PC-9 (cell line): Measurements from ENCODE around the gene HTR4. TPM values are rescaled to one million over a fixed set of nuclear protein-coding genes. Genes with fewer than 3 reads are reported as not detected.

Experiments used
- BruUV-seq: library from RNA; stranded (reverse); fragments of 400-500 nt; replicated peaks from 2 replicates; lab custom pipeline; 2021; lab: Mats Ljungman, UMichigan
- CTCF ChIA-PET: fragments of 300-600 bp; sonication (Branson Sonifier 250); formaldehyde crosslinking; loops from one replicate; lab custom pipeline; 2022; ENCODE audit warnings: antibody characterized with exemption; lab: Charles Lee
- POLR2A ChIA-PET: fragments of 300-600 bp; sonication (Branson Sonifier 250); formaldehyde crosslinking; loops from one replicate; lab custom pipeline; 2022; ENCODE audit warnings: antibody characterized with exemption; ENCODE audit not compliant: unreplicated experiment; lab: Charles Lee
- DNase-seq, 2 experiments: peaks; one replicate each; pipeline versions ENCODE4 v3.0.0 to v3.0.0-alpha.2; 2015 to 2022; ENCODE audit warnings: mixed read lengths in 1 of 2
- H2AFZ ChIP-seq: fragments of 200-600 bp; sonication (generic); 2 replicates; pipeline ENCODE4 v1.8.1; 2017; ENCODE audit warnings: antibody characterized with exemption
- H3F3A ChIP-seq: fragments of 200-600 bp; sonication (generic); 2 replicates; pipeline ENCODE4 v1.8.1; 2017; ENCODE audit warnings: antibody characterized with exemption, mild to moderate bottlenecking, low read depth; ENCODE audit not compliant: insufficient read depth
- H3K27ac ChIP-seq: fragments of 200-600 bp; sonication (generic); 2 replicates; pipeline ENCODE4 v1.6.1; 2016; ENCODE audit warnings: mixed run types
- H3K27me3 ChIP-seq: fragments of 200-600 bp; sonication (generic); 2 replicates; pipeline ENCODE4 v1.6.1; 2016; ENCODE audit warnings: low read depth, mixed run types; ENCODE audit not compliant: insufficient read depth
- H3K36me3 ChIP-seq: fragments of 200-600 bp; sonication (generic); 2 replicates; pipeline ENCODE4 v1.6.1; 2016; ENCODE audit warnings: low read depth, mixed run types
- H3K4me1 ChIP-seq: fragments of 200-600 bp; sonication (generic); replicated peaks from 2 replicates; pipeline ENCODE4 v1.6.1; 2016; ENCODE audit warnings: mixed run types; ENCODE audit not compliant: insufficient read depth
- H3K4me2 ChIP-seq: fragments of 200-600 bp; sonication (generic); 2 replicates; pipeline ENCODE4 v1.6.1; 2017; ENCODE audit warnings: mixed run types
- H3K4me3 ChIP-seq: fragments of 200-600 bp; sonication (generic); 2 replicates; pipeline ENCODE4 v1.6.1; 2016; ENCODE audit warnings: mixed run types
- H3K79me2 ChIP-seq: fragments of 200-600 bp; sonication (generic); 2 replicates; pipeline ENCODE4 v1.6.1; 2017; ENCODE audit warnings: low read depth, mixed run types
- H3K9me2 ChIP-seq: fragments of 200-600 bp; sonication (generic); 2 replicates; pipeline ENCODE4 v1.8.1; 2017; ENCODE audit warnings: mild to moderate bottlenecking; ENCODE audit not compliant: insufficient read depth
- H3K9me3 ChIP-seq: fragments of 200-600 bp; sonication (generic); 2 replicates; pipeline ENCODE4 v1.8.1; 2016; ENCODE audit warnings: low read depth; ENCODE audit not compliant: insufficient read depth
- H4K20me1 ChIP-seq: fragments of 200-600 bp; sonication (generic); 2 replicates; pipeline ENCODE4 v1.8.1; 2017; ENCODE audit not compliant: insufficient read depth
- EZH2 ChIP-seq: fragments of 200-600 bp; sonication (generic); IDR thresholded peaks from 2 replicates; pipeline ENCODE4 v1.8.0; 2017; ENCODE audit warnings: antibody characterized with exemption, low read depth
- intact Hi-C: fragments of 100-400 bp; cut with micrococcal nuclease; formaldehyde crosslinking; loops from one replicate; pipeline ENCODE4 v1.10.0; 2022; ENCODE audit not compliant: unreplicated experiment
- total RNA-seq: library from RNA; stranded (reverse); gene quantifications from 2 replicates; pipeline ENCODE4 v1.2.3, GENCODE V29; 2021
- TF ChIP-seq, protein P1 (sequence below): fragments of 200-600 bp; sonication (generic); conservative IDR thresholded peaks from 2 replicates; pipeline ENCODE4 v1.6.1; 2017; ENCODE audit warnings: mixed run types, antibody characterized with exemption, mild to moderate bottlenecking, moderate library complexity

HTR4 gene
- total RNA-seq, 1 experiment from 2014 or later, result not detected

DNA sequence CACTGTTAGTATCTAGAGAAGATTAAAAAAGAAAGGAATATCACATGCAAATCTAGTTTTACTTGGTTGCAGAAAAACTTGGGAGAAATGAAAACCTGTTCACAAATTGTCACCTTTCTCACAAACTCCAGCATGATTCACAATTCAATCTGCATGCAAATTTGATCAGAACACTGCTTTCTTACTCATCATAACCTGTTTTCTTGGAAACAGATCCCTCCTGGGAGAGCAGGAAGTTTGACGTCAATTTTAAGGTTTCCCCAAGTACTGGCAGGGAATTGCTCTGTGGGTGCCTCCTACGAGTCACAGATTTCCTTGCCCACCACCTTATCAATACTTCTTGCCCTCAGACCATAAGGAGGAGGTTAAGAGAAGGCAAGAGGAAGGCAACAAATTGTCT is 30.2 kb upstream of the HTR4 start:
- no peaks in the 10 kb centered on the region for H3K79me2 ChIP-seq
- H3K4me1 ChIP-seq, result no peaks in the 10 kb centered on the region
- no peaks in the 10 kb centered on the region for H3F3A ChIP-seq
- no TSS peak for BruUV-seq
- no peaks in the 10 kb centered on the region for H3K36me3 ChIP-seq
- H2AFZ ChIP-seq, result 0 out of 2 replicates have a peak overlapping the region, but pooled peaks have one; percentile 2
- peak overlapping the region; percentile 8; the same call in 1 of the 2 replicates for H3K4me2 ChIP-seq
- DNase-seq, result peak in 1 of 2 experiments; percentile 50
- no peaks in the 10 kb centered on the region for H3K27me3 ChIP-seq
- H3K9me3 ChIP-seq, result no peaks in the 10 kb centered on the region
- intact Hi-C loops, result no loop called here
- TF ChIP-seq EZH2, result no peak
- TF ChIP-seq, protein P1, sequence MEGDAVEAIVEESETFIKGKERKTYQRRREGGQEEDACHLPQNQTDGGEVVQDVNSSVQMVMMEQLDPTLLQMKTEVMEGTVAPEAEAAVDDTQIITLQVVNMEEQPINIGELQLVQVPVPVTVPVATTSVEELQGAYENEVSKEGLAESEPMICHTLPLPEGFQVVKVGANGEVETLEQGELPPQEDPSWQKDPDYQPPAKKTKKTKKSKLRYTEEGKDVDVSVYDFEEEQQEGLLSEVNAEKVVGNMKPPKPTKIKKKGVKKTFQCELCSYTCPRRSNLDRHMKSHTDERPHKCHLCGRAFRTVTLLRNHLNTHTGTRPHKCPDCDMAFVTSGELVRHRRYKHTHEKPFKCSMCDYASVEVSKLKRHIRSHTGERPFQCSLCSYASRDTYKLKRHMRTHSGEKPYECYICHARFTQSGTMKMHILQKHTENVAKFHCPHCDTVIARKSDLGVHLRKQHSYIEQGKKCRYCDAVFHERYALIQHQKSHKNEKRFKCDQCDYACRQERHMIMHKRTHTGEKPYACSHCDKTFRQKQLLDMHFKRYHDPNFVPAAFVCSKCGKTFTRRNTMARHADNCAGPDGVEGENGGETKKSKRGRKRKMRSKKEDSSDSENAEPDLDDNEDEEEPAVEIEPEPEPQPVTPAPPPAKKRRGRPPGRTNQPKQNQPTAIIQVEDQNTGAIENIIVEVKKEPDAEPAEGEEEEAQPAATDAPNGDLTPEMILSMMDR, result no peak
- H3K9me2 ChIP-seq, result no peaks in the 10 kb centered on the region
- H3K27ac ChIP-seq, result no peak overlapping the region
- POLR2A ChIA-PET, result no interaction called here
- no peaks in the 10 kb centered on the region for H4K20me1 ChIP-seq
- no peak overlapping the region for H3K4me3 ChIP-seq
- CTCF ChIA-PET, result no interaction called here

DNA sequence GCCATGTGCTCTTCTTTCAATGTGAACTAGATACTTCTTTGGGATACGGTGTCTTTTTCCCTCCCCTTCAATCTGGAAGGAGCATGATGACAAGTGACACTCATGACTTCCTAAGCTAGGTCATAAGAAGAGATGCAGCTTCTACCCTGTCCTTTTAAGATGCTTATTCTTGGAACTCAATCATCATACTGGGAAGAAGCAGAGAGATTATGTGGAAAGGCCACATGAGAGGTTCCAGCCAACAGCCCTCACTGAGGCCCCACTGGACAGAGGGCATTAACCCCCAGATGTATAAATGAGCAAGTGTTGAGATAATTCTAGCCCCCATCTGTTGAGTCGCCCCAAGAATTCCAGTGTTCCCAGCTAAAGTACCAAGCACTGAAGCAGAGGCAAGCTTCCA is 29.3 kb upstream of the HTR4 start:
- H3K9me3 ChIP-seq, result no peaks in the 10 kb centered on the region
- H3F3A ChIP-seq, result no peaks in the 10 kb centered on the region
- no peaks in the 10 kb centered on the region for H4K20me1 ChIP-seq
- intact Hi-C loops, result no loop called here
- no peaks in the 10 kb centered on the region for H3K79me2 ChIP-seq
- no peak for TF ChIP-seq EZH2
- TF ChIP-seq, protein P1, result no peak
- ChIA-PET CTCF (no interaction called here), POLR2A (no interaction called here)
- no peaks in the 10 kb centered on the region for H3K4me1 ChIP-seq
- DNase-seq, result no peak
- no peak overlapping the region for H3K4me3 ChIP-seq
- H3K9me2 ChIP-seq, result no peaks in the 10 kb centered on the region
- H3K36me3 ChIP-seq, result no peaks in the 10 kb centered on the region
- no peak overlapping the region for H3K4me2 ChIP-seq
- no peaks in the 10 kb centered on the region for H3K27me3 ChIP-seq
- no TSS peak for BruUV-seq
- no peak overlapping the region for H2AFZ ChIP-seq
- no peak overlapping the region for H3K27ac ChIP-seq

DNA sequence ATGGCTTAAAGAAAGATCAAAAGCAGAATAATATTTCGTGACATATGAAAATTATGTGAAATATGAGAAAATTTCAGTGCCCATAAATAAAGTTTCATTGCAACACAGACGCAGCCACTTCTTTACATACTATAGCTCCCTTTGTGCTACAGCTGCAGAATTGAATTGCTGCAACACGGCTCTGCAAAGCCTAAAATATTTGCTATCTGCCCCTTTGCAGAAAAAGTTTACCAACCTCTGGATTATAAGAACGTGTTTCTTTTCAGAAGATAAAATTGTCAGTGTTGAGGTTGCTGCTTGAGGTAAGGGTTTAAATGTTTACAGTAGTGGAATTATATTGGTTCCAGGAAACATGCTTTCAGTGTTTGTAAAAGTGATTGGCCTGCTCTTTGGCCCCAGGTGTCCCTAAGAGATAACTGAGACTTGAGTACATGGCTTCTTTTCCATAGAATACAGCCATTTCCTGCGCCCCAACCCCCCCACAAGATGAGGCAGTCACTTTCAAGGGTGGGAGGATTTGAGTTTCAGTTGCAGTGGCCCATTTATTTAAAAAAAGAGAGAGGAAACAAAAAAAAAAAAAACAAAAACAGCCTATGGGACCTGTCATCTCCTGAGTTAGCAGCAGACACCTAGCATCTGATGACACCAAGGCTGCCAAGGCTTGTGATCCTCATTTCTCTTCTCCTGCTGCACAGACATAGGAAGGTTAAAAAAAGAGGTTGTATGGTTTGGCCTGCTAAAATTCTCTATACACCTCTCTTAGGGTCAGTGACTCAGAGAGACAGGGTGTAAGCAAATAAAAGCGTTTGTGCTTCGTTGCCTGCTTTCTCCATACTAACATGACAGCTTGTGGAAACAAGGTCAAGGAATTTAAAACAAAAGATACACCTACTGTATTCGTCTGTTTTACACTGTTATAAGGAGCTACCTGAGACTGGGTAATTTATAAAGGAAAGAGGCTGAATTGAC is 28.0 kb upstream of the HTR4 start:
- POLR2A ChIA-PET, result no interaction called here
- no peak for DNase-seq
- Histone ChIP-seq H3K27me3 (no peaks in the 10 kb centered on the region), H3F3A (no peaks in the 10 kb centered on the region), H3K4me3 (no peak overlapping the region), H3K27ac (no peak overlapping the region), H3K4me2 (no peak overlapping the region), H4K20me1 (no peaks in the 10 kb centered on the region), H2AFZ (no peak overlapping the region), H3K36me3 (no peaks in the 10 kb centered on the region), H3K4me1 (no peaks in the 10 kb centered on the region), H3K9me3 (no peaks in the 10 kb centered on the region), H3K79me2 (no peaks in the 10 kb centered on the region), H3K9me2 (no peaks in the 10 kb centered on the region)
- CTCF ChIA-PET, result no interaction called here
- TF ChIP-seq, protein P1, result no peak
- no peak for TF ChIP-seq EZH2
- intact Hi-C loops, result no loop called here
- BruUV-seq, result no TSS peak
